BLaER1 treated with 17β-estradiol and CSF1 and Interleukin-3, amounts not matched to agents 10 nM and 100 nM (cell line): ENCODE results near the gene GOLPH3.
"Not testable (repeated sequence)": the region's sequence is repeated elsewhere in the genome, so short reads cannot be mapped to it uniquely, and the experiment has no call there.

Experiments used
- H3K27ac ChIP-seq, 11 experiments: shearing (Covaris generic); formaldehyde crosslinking; 2 replicates each; pipeline ENCODE4 v1.8.1; 2022
- H3K27me3 ChIP-seq, 11 experiments: shearing (Covaris generic); formaldehyde crosslinking; 2 replicates each; pipeline ENCODE4 v1.8.1; 2022
- H3K36me3 ChIP-seq, 11 experiments: shearing (Covaris generic); formaldehyde crosslinking; 2 replicates each; pipeline ENCODE4 v1.8.1; 2022
- H3K4me1 ChIP-seq, 10 experiments: shearing (Covaris generic); formaldehyde crosslinking; 2 replicates each; pipeline ENCODE4 v1.8.1; 2022
- H3K4me2 ChIP-seq, 11 experiments: shearing (Covaris generic); formaldehyde crosslinking; 2 replicates each; pipeline ENCODE4 v1.8.1; 2022
- H3K4me3 ChIP-seq, 10 experiments: shearing (Covaris generic); formaldehyde crosslinking; 2 replicates each; pipeline ENCODE4 v1.8.1; 2022
- H3K9ac ChIP-seq, 11 experiments: shearing (Covaris generic); formaldehyde crosslinking; 2 replicates each; pipeline ENCODE4 v1.8.1; 2022
- H3K9me3 ChIP-seq, 11 experiments: shearing (Covaris generic); formaldehyde crosslinking; replicated peaks in 1 of 11; 2 replicates each; pipeline ENCODE4 v1.8.1; 2022
- H4K20me1 ChIP-seq, 11 experiments: shearing (Covaris generic); formaldehyde crosslinking; 2 replicates each; pipeline ENCODE4 v1.8.1; 2022
- Cebpa-rat ChIP-seq, 11 experiments: shearing (Covaris generic); IDR thresholded peaks; 2 replicates each; pipeline ENCODE4 v1.8.1; 2022

The GOLPH3 gene

DNA sequence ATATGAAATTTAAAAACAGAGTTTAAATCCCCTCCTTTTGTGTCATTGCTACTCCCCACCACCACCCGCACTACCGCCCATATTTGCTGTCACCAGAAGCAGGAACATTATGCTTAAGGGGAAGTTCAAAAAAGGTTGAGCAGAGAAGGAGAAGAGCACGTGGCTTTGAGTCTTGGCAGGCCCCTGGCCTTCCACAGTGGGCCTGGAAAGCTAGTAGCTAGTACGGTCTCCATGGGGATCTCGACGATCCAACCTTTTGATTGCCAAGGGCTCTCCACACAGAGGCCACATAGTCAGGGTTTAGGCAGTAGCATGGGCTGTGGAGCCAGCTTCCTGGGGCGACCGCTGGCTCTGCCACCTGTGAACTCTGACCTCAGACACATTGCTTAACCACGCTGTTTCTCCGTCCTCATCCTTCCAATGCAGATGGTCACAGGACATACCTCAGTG, 90.1 kb downstream of the GOLPH3 start:
- Histone ChIP-seq H3K36me3 (no peaks in the 10 kb centered on the region), H3K27me3 (no peaks in the 10 kb centered on the region), H3K9ac (no peak overlapping the region), H3K27ac (no peak overlapping the region), H3K9me3 (no peaks in the 10 kb centered on the region), H3K4me2 (no peak overlapping the region), H4K20me1 (no peaks in the 10 kb centered on the region), H3K4me3 (no peak overlapping the region), H3K4me1 (0 out of 20 replicates have a peak, but pooled peaks cover 0 to under 1% (median 0%) of the 10 kb centered on the region in 10 experiments)
- no peak for TF ChIP-seq Cebpa-rat (IDR thresholded peaks at IDR 0.05)

DNA sequence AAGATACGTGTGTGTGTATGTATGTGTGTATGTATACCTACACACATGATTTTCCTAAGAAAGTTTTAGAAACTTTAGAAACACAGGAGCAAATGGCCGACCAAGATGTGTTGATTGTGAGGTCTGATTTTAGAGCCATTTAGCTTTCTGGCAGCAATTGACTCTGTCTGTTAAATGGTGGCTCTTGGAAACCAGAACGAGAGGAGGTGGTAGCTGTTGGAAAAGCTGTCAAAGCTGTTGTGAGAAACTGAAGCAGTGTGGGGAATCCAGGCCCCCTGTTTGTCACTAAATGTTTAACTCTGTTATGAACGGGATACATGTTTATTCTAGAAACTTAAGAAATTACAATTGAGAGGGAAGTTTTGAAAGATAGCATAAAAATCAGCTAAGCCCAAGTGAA, 91.4 kb downstream of the GOLPH3 start:
- Histone ChIP-seq H4K20me1 (no peaks in the 10 kb centered on the region), H3K4me3 (no peak overlapping the region), H3K4me2 (no peak overlapping the region), H3K27ac (no peak overlapping the region), H3K27me3 (no peaks in the 10 kb centered on the region), H3K36me3 (no peaks in the 10 kb centered on the region), H3K4me1 (no peaks in the 10 kb centered on the region), H3K9me3 (no peaks in the 10 kb centered on the region), H3K9ac (no peak overlapping the region)
- TF ChIP-seq Cebpa-rat (IDR thresholded peaks at IDR 0.05), result no peak

DNA sequence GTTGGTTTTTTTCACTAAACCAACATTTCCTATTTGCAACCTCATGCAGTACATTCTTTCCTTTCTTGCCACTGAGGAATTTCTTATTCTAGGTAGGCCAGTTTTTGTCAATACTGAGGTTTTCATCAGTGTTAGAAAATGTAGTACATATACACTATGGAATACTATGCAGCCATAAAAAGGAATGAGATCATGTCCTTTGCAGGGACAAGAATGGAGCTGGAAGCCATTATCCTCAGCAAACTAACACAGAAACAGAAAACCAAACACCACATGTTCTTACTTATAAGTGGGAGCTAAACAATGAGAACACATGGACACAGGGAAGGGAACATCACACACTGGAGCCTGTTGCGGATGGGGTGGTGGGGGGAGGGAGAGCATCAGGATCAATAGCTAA, 93.6 kb downstream of the GOLPH3 start:
- not testable (repeated sequence) for H3K36me3 ChIP-seq, H3K27ac ChIP-seq, H3K4me2 ChIP-seq, H3K4me1 ChIP-seq, H3K9me3 ChIP-seq, H4K20me1 ChIP-seq, H3K4me3 ChIP-seq, H3K9ac ChIP-seq, H3K27me3 ChIP-seq

DNA sequence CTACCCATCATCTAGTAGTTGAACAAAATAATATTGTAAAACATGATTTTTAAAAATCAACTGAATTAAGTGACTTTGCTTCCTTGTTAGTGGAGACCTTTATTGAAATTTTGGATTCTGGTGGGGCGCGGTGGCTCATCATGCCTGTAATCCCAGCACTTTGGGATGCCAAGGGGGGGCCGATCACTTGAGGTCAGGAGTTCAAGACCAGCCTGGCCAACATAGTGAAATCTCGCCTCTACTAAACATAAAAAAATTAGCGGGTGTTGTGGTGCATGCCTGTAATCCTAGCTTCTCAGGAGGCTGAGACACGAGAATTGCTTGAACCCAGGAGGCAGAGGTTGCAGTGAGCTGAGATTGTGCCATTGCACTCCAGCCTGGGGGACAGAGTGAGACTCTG, 95.3 kb downstream of the GOLPH3 start:
- H3K9me3 ChIP-seq, H3K4me2 ChIP-seq, H3K9ac ChIP-seq, H3K27me3 ChIP-seq, H3K36me3 ChIP-seq, H3K4me1 ChIP-seq, H4K20me1 ChIP-seq, H3K4me3 ChIP-seq, H3K27ac ChIP-seq: not testable (repeated sequence)

DNA sequence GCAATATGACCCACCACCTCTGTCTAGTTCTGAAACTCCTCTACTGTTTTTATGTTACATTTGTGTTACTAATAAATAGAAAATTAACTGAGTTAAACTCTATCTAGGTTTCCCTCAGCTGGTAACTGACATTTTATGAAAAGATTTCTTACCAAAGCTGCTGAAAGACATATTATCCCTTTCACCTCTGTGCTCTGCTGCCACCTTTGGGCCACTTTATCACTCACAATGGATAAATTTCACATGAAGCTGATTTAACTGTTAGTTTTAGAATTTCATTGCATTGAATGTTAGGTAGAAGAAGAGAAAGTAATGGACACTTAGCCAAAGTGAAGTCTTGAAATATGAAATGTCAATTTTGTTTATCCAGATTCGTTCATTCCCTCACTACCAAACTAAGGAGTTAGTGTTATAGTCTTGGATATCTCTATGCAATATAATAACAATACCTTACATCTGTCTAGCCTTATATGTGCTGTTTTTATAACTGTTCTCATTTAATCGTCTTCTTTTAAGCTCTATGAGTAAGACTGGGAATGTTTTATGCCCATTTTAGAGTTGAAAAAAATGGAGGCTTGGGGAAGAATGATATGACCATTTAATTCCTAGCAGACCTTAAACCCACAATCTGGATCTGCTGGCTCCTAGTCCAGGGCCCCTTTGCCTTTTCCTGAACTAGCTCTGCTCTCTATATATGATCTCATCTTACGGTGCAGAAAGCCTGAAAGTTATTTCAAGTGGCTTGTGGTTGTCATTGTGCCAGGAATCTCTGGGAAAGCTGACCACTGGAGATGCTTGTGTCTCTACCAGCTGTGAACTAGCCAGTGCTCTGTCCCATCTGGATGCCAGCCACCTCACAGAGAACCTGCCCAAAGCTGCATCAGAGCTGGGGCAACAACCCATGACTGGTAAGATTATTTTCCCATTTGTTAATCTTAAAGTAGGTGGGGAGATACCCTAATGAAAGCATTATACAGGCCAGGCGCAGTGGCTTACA, 97.1 kb downstream of the GOLPH3 start:
- no peak overlapping the region for H3K4me2 ChIP-seq
- H3K27ac ChIP-seq, result no peak overlapping the region
- no peaks in the 10 kb centered on the region for H3K4me1 ChIP-seq
- H3K9ac ChIP-seq, result no peak overlapping the region
- H3K9me3 ChIP-seq, result no peaks in the 10 kb centered on the region
- no peaks in the 10 kb centered on the region for H3K36me3 ChIP-seq
- no peaks in the 10 kb centered on the region for H4K20me1 ChIP-seq
- H3K27me3 ChIP-seq, result no peaks in the 10 kb centered on the region
- no peak for TF ChIP-seq Cebpa-rat (IDR thresholded peaks at IDR 0.05)
- H3K4me3 ChIP-seq, result no peak overlapping the region
